ENCODE results near the gene LCP2.

DNA sequence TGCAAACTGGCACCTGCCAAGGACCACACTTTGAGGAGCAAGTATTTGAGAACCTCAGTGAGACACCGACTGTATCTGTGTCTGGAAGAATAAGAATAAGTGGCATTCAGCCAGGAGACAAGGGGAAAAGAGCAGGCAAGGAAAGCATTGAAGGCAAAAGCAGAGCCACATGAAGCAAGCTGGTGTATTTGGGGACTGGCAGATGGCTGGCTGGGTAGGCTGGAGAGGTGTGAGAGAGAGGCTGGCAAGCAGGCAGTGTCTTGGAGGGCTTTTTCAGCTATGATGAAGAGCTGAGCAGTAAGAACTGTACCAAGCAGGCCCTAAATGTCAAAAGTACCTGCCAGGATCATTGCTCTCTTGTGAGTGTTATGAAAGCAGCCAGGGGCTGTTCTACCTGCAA, 78.9 kb downstream of the LCP2 start:
- TF ChIP-seq, protein P1, sequence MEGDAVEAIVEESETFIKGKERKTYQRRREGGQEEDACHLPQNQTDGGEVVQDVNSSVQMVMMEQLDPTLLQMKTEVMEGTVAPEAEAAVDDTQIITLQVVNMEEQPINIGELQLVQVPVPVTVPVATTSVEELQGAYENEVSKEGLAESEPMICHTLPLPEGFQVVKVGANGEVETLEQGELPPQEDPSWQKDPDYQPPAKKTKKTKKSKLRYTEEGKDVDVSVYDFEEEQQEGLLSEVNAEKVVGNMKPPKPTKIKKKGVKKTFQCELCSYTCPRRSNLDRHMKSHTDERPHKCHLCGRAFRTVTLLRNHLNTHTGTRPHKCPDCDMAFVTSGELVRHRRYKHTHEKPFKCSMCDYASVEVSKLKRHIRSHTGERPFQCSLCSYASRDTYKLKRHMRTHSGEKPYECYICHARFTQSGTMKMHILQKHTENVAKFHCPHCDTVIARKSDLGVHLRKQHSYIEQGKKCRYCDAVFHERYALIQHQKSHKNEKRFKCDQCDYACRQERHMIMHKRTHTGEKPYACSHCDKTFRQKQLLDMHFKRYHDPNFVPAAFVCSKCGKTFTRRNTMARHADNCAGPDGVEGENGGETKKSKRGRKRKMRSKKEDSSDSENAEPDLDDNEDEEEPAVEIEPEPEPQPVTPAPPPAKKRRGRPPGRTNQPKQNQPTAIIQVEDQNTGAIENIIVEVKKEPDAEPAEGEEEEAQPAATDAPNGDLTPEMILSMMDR (IDR thresholded peaks at IDR 0.05), result no peak
- no peak for TF ChIP-seq POLR2A (IDR thresholded peaks at IDR 0.05)

All from lower leg skin (tissue), 3 donors.